HTR-8/SVneo (cell line): ENCODE data around the gene OSTF1.
A peak's percentile ranks its signal among the peaks of the same experiment; 100 is the strongest.

Experiments
- DNase-seq: peaks from one replicate; pipeline ENCODE4 v3.0.0; 2011; ENCODE audit warnings: low spot score, mixed read lengths; ENCODE audit not compliant: insufficient read length
- FAIRE-seq: peaks from 2 replicates; lab custom pipeline; 2011; peaks lifted over from hg19 to GRCh38; lab: Jason Lieb, UNC

OSTF1 gene

GRCh38 chr9:75087824-75088645, at the start of gene OSTF1, which contains the start of gene NMRK1:
Gene OSTF1 (plus strand): TSS chr9:75088514. CDS start chr9:75088693, 179 bp downstream.
Gene NMRK1 (minus strand): TSS chr9:75088155. CDS start chr9:75083115, 5,040 bp downstream.
- FAIRE-seq (peak; percentile 86), DNase-seq (peak; percentile 91)

- DNase-seq (no peak), FAIRE-seq (no peak)
Observed at GRCh38 chr9:75039009-75039408, 49.3 kb upstream of the OSTF1 start.

GRCh38 chr9:75039801-75040200, 48.5 kb upstream of the OSTF1 start:
- no peak for DNase-seq
- no peak for FAIRE-seq

GRCh38 chr9:75041041-75041440, 47.3 kb upstream of the OSTF1 start:
- DNase-seq (no peak), FAIRE-seq (no peak)

GRCh38 chr9:75046725-75047345, 41.5 kb upstream of the OSTF1 start:
- no peak for FAIRE-seq
- DNase-seq, result no peak

GRCh38 chr9:75047506-75047905, 40.8 kb upstream of the OSTF1 start:
- FAIRE-seq (no peak), DNase-seq (no peak)

- DNase-seq (no peak), FAIRE-seq (no peak)
Observed at GRCh38 chr9:75051285-75051684, 37.0 kb upstream of the OSTF1 start.

GRCh38 chr9:75053869-75054268, 34.4 kb upstream of the OSTF1 start:
- FAIRE-seq, result no peak

GRCh38 chr9:75054368-75055001, 33.8 kb upstream of the OSTF1 start:
- FAIRE-seq (no peak), DNase-seq (no peak)

More at GRCh38 chr9:75053869-75054268, 34.4 kb upstream of the OSTF1 start:
- DNase-seq, result no peak

- FAIRE-seq, result no peak
Observed at GRCh38 chr9:75061169-75061568, 27.1 kb upstream of the OSTF1 start.

GRCh38 chr9:75063556-75064305, 24.6 kb upstream of the OSTF1 start:
- DNase-seq (no peak), FAIRE-seq (no peak)

More at GRCh38 chr9:75061169-75061568, 27.1 kb upstream of the OSTF1 start:
- no peak for DNase-seq

GRCh38 chr9:75064307-75065025, 23.8 kb upstream of the OSTF1 start:
- DNase-seq, result no peak
- FAIRE-seq, result no peak

- DNase-seq, result no peak
- no peak for FAIRE-seq
Observed at GRCh38 chr9:75065510-75065909, 22.8 kb upstream of the OSTF1 start.

- DNase-seq (no peak), FAIRE-seq (no peak)
Observed at GRCh38 chr9:75067894-75068293, 20.4 kb upstream of the OSTF1 start.

GRCh38 chr9:75069171-75069570, 19.1 kb upstream of the OSTF1 start:
- FAIRE-seq, result no peak

GRCh38 chr9:75071530-75072122, 16.7 kb upstream of the OSTF1 start:
- FAIRE-seq (no peak), DNase-seq (no peak)

More at GRCh38 chr9:75069171-75069570, 19.1 kb upstream of the OSTF1 start:
- no peak for DNase-seq

- DNase-seq (no peak), FAIRE-seq (no peak)
Observed at GRCh38 chr9:75072895-75073294, 15.4 kb upstream of the OSTF1 start.

- no peak for FAIRE-seq
- DNase-seq, result no peak
Observed at GRCh38 chr9:75081632-75082031, 6.7 kb upstream of the OSTF1 start.
